NCI-H1417 (cell line): ENCODE results near the gene HMOX2.

Experiments
- DNase-seq, 3 experiments: peaks; one replicate each; lab custom pipeline; 2025; lab: John Stamatoyannopoulos, UW

The HMOX2 gene

GRCh38 chr16:4463522-4464163 lies 12.6 kb upstream of the HMOX2 start:
- no peak for DNase-seq

GRCh38 chr16:4465977-4466779 lies 10.0 kb upstream of the HMOX2 start:
- DNase-seq, result no peak

- no peak for DNase-seq
Observed at GRCh38 chr16:4467916-4468315, 8.3 kb upstream of the HMOX2 start.

GRCh38 chr16:4468972-4469371 lies 7.2 kb upstream of the HMOX2 start:
- DNase-seq, result no peak

- DNase-seq, result no peak
Observed at GRCh38 chr16:4471869-4472268, 4.3 kb upstream of the HMOX2 start.

- no peak for DNase-seq
Observed at GRCh38 chr16:4472880-4473279, 3.3 kb upstream of the HMOX2 start.

GRCh38 chr16:4474192-4474961 lies 1.8 kb upstream of the HMOX2 start, which contains the start of gene NMRAL1:
NMRAL1 (minus strand) TSS chr16:4474625; CDS start chr16:4474132, 493 bp downstream.
- DNase-seq, result peak; percentile 79 to 97 (median 94)

GRCh38 chr16:4477966-4478365 lies 1.8 kb downstream of the HMOX2 start:
- DNase-seq, result no peak

- DNase-seq, result peak in 1 of 3 experiments; percentile 29
Observed at GRCh38 chr16:4481526-4481925, 5.3 kb downstream of the HMOX2 start.

GRCh38 chr16:4481963-4482362 lies 5.8 kb downstream of the HMOX2 start:
- no peak for DNase-seq

GRCh38 chr16:4486126-4486893 lies 10.1 kb downstream of the HMOX2 start:
- no peak for DNase-seq

GRCh38 chr16:4487955-4488498 lies 11.8 kb downstream of the HMOX2 start:
- no peak for DNase-seq

GRCh38 chr16:4488499-4488967 lies 12.3 kb downstream of the HMOX2 start:
- no peak for DNase-seq

GRCh38 chr16:4489030-4489429 lies 12.8 kb downstream of the HMOX2 start:
- no peak for DNase-seq

- no peak for DNase-seq
Observed at GRCh38 chr16:4491898-4492297, 15.7 kb downstream of the HMOX2 start.

GRCh38 chr16:4494746-4495490 lies 18.7 kb downstream of the HMOX2 start:
- no peak for DNase-seq

- no peak for DNase-seq
Observed at GRCh38 chr16:4495766-4496165, 19.6 kb downstream of the HMOX2 start.

- no peak for DNase-seq
Observed at GRCh38 chr16:4496305-4496704, 20.1 kb downstream of the HMOX2 start.

GRCh38 chr16:4498546-4499195 lies 22.5 kb downstream of the HMOX2 start:
- DNase-seq, result no peak

GRCh38 chr16:4499196-4499555 lies 23.0 kb downstream of the HMOX2 start:
- no peak for DNase-seq
